ENCODE results near the gene TVP23A.

TVP23A gene

DNA sequence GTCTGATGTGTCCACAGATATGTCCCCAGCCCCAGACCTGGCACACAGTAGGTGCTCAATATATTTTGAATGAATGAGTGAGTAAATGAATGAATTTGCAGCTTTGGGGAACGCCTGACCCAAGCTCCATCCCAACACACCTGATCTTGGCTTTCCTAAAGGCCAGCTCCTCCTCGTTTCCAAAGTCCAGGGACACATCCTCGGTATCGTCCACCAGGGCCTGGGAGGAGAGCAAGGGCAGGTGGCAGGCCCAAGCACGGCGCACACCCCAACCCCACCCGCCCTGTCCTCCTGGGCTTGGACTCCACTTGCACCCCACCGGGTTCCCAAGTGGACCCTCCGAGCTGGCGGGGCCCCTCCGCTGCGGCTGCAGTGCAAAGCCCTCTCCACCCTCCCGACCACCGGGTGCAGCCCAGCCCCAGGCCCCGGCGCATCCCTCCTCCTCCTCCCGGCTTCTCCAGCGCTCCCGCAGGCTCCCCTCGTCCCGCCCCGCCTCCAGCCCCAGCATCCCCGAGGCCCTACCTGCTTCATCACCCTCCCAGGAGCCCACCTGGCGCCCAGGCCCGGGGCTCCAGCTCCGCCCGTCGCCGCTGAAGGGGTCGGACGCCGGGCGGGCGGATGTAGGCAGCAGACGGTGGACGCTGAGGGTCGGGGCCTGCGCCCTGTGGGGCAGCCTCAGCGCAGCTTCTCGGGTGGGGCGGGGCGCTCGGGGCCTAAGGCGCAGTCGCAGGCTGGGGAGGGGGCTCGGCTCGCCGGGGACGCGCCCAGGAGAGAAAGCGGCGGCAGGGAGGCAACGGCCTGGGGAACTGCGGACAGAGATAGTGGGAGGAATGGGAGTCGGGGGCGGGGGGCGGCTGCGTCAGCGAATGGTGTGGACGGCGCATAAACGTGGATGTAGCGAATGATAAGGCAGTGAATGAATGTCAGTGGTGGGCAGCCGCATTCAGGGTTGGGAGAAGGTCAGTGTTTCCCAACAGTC lies at the start of gene TVP23A:
Gene TVP23A, minus strand, starts transcription at position 832 of the 979 bp plus-strand sequence. Its CDS starts 301 bp downstream, at position 531.
- peak; percentile 78 for DNase-seq

DNA sequence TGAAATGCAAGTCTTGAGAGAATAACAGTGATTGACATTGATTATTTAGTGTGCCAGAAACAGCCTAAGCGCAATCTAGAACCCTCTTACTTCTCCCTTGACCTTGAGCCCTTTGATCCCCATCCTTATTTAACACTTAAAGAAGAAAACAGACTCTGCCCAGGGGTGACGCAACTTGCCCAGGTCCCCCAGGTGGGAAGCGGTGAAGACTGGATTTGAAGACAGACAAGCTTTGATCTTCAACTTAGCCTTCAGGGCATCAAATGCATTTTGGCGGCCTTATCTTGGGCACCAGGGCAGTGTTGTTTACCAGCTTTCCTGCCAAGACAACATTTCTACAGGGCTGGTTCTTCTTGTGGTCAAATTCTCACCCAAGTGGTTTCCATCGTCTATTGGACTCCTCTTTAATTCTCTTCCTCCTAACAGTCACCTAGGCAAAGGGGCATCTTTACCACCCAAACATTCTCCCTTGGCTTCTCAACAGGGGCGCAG lies 49.6 kb upstream of the TVP23A start:
- no peak for DNase-seq

DNA sequence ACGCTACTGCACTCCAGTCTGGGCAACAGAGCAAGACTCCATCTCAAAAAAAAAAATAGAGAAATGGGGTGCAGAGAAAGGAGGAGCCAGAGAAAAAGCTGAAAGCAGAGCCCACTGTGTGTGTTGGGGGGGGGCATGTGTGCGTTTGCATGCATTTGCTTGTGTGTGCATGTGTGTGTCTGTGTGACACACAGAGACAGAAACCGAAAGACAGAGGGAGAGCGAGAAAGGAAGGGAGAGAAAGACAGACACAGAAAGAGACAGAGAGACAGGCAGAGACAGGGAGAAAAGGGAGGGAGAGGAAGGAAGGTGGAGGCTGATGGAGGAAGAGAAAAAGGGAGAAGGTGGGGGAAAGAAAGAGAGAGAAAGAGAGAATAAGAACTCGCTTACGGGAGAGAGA lies 48.6 kb upstream of the TVP23A start:
- no peak for DNase-seq

DNA sequence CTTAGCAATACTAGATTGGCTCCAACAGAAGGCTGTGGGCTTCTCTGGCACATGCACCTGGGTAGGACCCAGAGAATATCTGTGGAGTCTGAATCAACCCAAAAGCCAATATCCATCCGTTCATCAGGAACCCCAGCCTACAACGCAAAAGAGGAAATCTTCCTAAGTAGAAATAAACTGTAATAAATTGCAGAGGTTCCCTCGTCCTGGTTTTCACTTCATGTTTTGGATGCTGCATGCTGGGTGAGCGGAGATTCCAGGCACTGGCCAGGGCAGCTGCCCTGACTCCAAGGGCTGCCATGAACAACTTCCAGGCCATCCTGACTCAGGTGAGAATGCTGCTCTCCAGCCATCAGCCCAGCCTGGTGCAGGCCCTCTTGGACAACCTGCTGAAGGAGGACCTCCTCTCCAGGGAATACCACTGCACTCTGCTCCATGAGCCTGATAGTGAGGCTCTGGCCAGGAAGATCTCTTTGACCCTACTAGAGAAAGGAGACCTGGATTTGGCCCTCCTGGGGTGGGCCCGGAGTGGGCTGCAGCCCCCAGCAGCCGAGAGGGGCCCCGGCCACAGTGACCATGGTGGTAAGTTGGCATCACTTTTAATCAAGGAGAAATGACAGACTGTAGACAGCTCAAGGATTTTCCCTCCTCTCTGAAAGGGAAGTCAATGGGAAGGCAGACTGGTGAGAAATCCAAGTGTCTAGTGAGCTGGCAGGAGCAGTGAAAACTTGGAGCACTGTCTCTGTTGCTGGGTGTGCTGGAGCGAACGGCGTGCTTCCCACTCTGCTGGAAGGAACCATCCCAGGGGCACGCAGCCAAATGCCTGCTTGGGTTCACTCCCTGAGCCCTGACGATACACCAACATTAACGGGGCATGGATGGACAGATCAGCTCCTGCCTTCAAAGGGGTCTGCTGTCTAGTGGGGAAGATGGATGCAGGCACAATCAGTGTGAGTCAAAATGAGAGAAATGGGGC lies 47.7 kb upstream of the TVP23A start:
- DNase-seq = no peak

DNA sequence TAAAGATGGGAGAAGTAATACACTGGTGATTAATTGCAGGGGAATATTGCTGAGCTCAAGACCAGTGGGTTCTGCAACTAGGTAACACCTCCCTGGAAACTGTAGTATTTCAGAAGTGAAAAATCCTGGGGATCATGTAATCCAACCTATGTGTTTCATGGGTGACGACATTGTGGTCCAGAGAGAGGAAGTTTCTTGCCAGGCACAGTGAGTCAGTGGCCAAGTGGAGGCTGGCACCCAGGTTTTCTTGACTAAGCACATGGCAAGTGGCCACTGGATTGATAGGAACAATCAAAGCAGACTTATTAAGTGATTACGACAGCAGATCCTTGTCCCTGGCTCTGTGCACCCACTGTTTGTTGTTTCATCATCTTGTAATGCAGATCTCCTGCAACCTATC lies 43.8 kb upstream of the TVP23A start:
- no peak for DNase-seq

DNA sequence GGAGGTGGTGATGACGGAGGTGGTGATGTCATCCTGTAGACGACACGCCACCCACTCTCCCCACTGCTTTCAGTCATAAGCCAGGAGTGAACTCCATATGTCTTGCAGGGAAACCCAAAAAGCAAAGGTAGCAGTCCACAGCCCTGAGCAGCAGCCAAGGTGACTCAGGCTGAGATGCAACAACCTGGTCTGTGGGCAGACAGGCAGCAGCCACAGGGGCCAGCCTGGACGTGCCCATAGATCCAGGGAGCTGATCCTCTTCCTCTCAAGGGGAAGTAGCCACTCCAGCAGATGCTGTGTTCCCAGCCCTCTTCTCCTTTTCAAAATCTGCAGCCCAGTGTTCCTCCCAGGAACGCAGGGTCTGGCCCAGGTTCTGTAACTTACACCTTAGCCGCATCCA lies 41.1 kb upstream of the TVP23A start:
- DNase-seq = no peak

DNA sequence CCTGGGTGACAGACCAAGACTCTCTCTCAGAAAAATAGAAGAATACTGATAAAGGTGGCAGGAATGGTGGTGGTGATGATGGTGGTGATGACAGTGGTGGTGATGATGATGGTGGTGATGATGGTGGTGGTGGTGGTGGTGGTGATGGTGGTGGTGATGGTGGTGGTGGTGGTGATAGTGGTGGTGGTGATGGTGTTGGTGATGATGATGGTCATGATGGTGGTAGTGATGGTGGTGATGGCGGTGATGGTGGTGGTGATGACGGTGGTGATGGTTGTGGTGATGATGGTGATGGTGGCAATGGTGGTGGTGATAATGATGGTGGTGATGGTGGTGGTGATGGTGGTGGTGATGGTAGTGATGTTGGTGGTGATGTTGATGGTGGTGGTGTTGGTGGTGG lies 40.4 kb upstream of the TVP23A start:
- no peak for DNase-seq

DNA sequence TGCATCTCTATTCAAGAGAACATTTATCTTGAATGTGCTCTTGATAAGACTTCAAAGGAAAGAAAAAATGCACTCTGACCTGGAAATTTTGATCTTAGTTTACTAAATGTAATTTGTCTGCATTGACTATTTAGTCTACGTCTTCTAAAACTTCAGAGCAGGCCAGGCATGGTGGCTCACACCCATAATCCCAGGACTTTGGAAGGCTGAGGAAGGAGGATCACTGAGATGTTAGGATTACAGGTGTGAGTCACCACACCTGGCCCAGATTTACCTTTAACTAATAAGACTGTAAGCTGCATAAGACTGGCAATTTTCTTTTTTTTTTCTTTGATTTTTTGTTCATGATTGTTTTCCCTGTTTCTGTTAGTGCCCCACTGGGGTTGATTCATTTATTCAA lies 39.6 kb upstream of the TVP23A start:
- no peak for DNase-seq

DNA sequence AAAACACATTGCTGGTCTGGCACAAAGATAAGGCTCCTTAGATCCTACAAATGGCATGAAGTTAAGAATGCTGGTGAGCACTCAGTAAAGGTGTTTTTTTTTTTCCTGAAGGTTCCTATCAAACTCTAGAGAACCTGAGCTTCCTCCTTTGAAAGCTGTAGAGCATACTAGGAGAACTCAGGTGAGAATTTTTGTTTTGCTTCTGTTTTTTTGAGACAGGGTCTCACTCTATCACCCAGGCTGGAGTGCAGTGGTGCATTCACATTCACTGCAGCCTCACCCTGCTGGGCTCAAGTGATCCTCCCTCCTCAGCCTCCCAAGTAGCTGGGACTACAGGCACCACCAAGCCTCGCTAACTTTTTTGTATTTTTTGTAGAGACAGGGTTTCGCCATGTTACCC lies 37.4 kb upstream of the TVP23A start:
- no peak for DNase-seq

DNA sequence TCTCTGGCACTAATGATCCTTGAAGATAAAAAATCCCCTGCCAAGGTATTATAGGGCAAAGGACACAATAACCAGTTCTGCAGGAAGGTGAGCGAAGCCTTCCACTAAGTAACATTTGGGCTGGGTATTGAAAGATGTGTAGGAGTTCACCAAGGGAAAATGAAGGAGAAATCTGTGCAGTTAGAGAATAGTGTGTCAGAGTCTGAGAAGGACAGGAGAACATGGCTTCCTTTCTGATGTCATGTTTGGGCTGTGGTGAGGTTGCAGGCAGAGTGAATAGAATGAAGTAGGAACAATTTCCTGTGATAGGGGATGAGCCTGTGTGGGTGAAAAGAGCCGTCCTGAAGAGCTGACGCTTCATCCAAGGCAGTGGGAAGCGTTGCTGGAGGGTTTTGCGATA lies 34.4 kb upstream of the TVP23A start:
- DNase-seq = no peak

DNA sequence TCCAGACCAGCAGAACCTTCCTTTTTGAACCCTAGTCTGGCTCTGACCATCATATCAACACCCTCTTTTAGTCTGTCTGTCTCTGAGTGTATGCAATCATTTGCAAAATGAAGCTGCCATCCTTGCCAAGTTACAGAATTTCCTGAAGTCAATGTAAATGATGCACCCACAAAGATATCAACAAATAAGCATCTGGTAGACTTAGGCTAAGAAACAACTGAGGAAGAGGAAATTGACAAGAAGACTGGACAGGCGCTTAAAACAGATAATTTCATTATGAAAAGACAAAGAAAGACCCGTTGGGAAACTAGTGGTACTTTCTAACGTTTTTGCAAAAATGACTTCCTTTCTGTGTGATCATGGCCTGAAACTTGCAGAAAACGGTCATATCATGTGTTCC lies 33.7 kb upstream of the TVP23A start:
- DNase-seq = no peak

DNA sequence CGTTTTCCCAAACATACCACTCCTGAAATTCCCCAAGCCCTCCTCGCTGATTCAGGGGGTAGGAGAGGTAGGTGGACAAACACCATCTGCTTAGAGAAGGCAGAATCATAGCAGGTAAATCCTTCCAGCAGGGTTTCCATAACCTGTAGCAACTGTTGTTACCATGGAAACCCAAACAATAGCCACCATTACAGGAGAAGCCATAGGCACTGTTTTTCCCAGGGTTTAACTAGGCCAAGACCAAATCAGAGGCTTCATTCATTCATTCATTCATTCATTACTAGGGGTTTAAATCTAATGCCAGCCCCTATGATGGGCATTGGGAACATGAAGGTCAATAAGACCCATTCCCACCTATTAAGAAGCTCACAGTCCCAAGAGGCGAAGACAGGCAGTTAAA lies 32.9 kb upstream of the TVP23A start:
- no peak for DNase-seq

DNA sequence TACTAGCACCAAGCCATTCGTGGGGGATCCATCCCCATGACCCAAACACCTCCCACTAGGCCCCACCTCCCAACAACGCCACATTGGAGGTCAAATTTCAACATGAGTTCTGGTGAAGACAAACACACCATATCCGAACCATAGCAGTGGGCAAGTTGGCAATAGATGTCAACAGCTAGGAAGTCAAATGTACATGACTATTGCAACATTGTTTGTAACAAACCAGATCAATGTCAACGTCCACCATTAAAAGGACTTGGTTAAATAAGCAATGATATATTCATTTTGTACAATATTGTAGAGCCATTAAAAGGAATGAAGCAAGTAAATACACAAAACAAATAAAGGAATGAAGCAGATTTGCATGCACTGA lies 31.9 kb upstream of the TVP23A start:
- no peak for DNase-seq

DNA sequence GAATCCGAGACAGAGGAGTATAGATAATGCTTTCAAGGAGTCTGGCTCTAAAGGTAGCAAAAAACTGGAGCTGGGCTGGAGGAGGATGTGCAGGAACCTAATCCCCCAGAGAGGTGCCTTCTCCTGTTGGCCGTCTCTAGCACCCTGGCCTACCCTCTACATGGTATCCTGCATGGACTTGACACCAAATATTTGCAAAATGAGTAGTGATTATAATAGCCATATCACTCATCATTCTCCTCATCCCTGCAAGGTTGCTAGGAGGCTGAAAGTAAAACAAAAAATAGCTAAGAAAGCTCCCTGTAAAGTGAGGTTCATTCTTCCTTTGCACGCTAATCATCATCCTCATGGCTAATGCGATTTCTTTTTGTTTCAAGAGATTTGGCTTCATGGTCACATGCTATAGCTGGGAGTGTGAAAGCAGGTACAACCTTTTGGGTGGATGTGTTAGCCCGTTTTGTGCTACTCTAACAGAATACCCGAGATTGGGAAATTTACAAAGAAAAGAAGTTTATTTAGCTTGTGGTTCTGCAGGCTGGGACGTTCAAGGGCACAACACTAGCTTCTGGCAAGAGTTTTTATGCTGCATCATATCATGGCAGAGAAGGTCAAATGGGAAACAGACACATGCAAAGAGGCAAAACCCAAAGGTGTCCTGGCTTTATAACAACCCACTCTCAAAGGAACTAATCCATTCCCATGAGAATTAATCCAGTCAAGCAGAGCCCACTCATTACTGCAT lies 31.3 kb upstream of the TVP23A start:
- DNase-seq = no peak

DNA sequence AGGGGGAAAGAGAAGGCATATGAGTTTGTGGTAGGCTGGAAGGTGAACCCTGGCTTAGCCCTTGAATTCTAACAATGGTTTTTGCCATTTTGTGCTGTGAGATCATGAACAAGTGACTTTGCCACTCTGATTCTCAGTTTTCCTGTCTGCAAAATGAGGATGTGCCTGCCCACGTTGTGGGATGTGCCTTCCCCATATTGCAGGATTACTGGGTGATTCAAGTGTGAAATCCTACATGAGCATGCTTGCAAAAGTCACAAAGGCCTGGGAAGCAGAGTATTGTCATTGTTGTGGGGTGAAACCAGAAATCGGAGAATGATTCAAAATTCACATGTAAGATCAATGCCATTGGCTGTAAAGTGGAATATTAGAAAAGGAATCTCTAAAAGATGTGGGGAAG lies 28.6 kb upstream of the TVP23A start:
- no peak for DNase-seq

DNA sequence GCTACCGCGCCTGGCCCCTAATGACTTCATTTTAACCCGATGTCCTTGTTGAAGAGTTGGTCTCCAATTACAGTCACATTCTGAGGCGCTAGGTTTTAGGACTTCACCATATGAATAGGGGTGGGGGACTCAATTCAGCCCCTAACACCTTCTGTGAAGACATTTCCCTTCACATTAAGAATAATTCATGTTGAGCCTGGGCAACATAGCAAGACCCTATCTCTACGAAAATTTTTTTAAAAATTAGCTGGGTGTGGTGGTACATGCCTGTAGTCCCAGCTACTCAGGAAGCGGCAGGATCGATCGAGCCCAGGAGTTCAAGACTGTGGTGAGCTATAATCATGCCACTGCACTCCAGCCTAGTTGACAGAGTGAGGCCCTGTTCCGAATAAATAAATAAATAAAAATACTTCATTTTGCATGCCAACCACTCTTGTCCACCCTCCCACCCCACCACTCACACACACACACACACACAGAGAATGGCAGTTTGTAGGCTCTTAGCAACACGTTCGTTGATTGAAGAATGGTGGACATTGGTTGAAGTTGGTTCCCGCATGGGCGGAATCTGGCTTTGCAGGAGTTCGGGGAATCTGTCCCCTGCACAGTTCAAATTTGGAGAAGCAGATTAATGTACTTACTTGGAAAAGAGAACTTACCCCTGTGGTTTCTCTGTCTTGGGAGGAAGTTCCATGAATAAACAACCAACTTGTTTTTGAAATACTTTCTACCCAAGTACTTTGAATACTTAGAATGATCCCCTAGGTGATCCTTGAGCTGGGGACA lies 27.8 kb upstream of the TVP23A start:
- no peak for DNase-seq

DNA sequence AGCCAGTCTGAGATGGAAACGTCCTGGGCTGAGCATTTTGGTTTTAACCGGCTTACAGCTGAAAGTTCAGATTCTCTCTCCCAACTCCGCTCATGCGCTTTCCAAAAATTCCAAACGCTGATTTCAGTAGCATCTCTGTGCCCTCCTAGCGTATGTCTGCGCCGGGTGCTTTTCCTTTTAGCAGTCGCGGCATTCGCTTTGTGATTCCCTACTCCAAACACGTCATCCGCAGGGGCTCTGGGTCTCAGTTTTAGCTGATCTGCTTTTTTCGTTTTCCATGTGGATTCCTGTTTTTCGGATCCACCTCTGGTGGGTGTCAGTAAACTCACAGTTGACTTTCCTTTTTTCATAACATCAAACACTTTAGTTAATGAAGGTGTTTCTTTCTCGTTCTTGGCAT lies 22.1 kb upstream of the TVP23A start:
- no peak for DNase-seq

DNA sequence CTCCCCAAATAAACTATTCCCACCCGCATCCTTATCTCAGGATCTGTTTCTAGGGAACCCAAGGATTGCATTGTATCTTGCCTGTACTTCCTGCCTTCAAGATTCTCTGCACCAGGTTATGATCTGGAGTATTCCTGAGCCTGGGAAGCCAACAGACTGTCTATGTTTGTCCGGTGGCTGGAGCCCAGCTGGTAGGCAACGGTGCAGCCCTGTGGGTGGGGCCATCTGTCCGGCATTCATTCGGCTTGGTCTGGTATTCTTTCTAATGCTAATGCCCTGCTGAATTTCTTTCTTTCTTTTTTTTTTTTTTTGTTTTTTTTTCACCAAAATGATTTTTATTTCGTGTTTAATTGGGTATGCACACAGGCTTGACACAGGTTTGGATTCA lies 20.7 kb upstream of the TVP23A start:
- DNase-seq = no peak

DNA sequence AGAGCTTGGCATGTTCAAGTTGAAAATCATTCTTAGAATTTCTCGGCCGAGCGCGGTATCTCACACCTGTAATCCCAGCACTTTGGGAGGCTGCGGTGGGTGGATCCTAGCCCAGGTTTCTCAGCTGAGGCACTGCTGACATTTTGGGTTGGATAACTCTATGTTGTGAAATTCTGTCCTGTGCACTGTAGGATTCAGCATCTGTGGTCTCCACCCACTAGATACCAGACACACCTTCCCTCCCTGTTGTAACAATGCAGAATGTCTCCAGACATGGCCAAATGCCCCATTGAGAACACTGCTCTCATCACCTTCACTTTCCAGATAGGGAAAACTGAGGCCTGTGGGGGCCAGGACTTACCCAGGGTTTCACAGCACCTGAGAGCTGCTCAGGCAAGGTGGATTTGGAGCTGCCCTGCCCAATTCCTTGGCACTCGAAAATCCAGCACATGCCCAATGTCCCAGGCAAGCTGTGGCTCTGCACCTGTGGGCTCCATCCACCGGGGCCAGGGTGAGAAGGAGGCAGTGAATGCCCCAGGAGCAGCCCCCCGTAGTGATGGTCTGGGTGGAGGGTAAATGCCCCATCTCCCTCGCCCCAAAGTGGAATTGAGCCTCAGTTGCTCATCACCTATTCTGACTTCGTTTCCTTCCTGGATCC lies 20.2 kb upstream of the TVP23A start:
- no peak for DNase-seq

DNA sequence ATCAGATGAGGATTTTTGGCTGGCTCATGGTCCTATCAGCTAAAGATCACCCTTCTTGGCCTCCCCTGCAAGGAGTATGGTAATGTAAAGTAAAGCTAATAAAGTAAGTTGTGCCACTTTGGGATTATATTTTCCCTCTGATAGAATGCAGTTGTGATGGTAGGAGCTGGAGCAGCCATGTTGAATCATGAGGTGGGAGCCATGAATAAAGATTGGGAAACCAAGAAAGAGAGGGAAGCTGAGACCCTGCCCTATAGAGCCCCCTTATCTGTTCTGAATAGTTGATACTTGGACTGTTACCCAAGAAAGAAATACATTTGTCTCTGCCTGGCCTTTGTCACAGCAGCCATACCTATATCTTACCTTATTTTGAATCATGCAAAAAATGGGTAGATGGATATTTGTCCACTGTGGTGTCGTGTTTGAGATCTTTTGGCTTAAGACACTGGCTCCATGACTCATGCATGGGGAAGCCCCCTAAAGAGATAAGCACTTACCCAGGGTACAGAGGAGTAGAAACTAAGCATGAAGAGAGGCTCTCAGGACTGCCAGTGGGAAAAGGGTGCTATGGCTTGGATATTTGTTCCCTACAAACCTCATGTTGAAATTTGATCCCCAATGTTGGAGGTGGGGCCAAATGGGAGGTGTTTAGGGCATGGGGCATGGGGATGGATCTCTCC lies 17.7 kb upstream of the TVP23A start:
- no peak for DNase-seq

Data from retina (tissue), 1 donor.